HG02981 (cell line): ENCODE results near the gene TRIO.

Source experiments
- ATAC-seq: cut with Tn5 transposase; IDR thresholded peaks from one replicate; pipeline ENCODE4 v1.9.1; 2021; ENCODE audit warnings: mild to moderate bottlenecking, moderate library complexity; ENCODE audit not compliant: unreplicated experiment

TRIO gene

DNA sequence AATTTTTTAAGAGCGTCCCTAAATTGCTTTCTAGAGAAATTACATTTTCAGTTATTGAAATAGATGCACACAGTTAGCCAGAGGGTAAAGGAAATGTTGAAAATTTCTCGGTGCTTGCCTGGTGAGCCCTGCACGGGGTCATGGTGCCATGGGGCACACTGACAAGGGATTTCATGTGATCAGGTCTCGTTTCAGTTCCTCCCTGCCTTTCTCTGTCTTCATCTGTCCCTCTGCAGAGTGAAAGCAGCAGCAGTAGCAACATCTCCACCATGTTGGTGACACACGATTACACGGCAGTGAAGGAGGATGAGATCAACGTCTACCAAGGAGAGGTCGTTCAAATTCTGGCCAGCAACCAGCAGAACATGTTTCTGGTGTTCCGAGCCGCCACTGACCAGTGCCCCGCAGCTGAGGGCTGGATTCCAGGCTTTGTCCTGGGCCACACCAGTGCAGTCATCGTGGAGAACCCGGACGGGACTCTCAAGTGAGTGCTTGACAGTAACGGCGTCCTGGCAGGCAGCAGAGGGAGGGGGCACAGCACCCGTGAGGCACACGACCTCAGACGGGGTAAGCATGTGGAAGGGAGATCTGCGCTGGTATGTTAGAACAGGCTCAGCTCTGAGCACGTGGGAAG lies 349.3 kb downstream of the TRIO start:
- no peak for ATAC-seq

DNA sequence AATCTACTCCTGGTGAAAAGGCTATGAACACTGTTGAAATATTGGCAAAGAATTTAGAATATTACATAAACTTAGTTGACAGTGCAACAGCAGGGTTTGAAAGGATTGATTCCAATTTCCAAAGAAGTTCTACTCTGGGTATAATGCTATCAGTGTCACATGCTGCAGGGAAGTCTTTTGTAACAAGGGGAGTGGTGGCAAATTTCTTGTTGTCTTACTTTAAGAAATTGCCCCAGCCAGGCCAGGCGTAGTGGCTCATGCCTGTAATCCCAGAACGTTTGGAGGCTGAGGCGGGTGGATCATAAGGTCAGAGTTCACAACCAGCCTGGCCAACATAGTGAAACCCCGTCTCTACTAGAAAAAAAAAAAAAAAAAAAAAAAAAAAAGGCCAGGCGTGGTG lies 352.2 kb downstream of the TRIO start:
- ATAC-seq, result no peak

- no peak for ATAC-seq
These were observed 354.2 kb downstream of the TRIO start for GRCh38 chr5:14497311-14497710.

DNA sequence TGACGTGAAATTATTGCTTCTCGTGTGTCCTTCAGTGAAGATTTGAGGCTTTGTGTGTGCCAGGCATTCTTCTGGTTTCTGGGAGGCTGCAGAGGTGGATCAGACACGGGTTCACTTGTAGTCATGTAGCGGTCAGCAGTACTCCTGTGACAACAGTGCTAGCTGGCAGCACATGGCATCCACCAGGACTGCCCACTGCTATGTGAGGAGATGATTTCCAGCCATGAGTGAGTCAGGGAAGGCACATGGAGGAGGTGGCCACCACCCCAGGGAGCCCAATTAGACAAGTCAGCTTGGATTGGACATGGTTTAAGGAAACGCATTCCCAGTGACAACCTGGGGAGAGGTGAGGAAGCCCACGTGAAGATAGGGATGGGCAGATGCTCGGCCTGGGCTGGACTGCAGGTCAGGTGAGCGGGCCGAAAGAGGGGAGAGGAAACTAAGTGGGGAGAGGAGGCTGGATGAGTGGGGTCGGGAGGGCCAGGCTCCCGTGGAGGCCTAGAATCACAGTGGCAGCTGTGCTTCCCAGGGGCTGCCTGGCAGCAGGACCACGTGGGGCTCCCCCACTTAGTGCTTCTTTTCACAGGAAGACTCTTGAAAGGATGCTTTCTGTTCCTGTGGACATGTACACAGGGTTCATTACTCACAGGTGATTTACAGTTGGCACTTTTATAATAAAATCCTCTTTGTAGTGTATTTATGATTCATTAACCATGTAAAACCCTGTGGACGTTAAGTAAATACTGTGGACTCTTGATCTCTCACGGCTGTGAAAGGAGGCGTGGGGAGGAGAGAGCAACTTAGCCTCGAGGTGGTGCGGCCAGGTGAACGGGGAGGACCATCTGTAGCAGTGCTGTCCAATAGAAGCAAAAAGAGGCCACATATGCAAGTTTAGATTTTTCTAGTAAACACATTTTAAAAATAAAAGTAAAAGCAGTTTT lies 358.5 kb downstream of the TRIO start:
- no peak for ATAC-seq

GRCh38 chr5:14502294-14502690 lies 359.1 kb downstream of the TRIO start:
- no peak for ATAC-seq

DNA sequence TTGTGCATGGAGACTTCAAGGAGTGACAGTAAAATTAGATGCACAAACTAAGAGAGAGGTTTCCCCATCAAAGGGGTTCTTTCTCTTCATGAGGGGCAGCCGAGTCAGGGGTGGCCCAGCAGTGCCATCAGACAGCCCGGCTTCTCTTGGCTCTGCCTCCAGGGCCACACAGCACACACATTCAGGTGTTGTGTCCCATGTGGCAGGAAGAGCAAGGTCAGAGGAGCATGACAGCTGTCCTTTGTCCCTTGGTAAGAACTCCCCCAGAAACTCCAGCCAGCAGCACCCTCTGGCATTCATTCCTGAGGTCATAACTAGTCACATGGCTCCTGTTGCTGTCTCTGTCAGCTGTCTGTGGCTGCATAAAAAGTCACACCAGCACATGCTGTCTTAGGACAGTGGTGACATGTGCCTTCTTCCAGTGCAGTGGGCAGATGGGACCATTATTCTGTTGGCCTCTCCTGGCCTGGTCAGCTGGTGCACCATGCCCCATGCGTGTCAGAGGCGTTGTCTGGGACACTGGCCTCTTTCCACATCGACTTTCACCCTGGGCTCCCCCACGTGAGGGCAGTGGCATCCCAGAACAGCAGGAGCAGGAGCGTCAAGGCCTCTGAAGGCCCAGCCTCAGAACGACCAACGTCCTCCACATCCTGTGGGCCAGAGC lies 360.0 kb downstream of the TRIO start:
- no peak for ATAC-seq

DNA sequence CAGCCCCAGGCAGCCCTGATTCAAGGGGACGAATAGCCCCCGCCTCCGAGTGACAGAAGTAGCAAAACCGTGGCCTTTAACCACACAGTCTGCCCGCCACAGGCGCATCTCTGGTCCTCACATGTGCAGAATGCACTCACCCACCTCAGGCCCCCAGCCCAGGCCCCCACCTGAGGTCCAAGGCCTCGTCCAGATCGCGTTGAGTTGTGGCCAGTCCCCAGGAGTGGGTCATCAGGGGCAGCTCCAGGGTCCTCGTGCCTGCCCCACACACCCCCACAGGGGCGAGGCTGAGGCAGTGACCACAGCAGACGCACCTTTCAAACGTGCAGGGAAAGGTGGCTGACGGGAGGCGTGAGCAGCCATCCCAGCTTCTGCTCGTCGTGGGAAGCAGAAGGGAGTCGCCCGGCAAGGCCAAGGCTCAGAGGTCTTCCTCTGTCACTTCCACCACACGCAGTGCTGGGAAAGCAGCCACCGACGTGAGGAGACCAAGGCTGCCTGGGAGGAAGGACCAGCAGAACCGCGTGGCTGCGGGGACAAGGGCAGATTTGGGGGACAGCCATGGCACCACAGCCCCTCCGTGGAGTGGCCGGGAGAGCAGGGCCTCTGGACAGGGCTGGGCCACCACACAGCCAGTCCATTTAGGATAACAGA lies 360.7 kb downstream of the TRIO start:
- ATAC-seq, result no peak

- no peak for ATAC-seq
These were observed 361.2 kb downstream of the TRIO start for GRCh38 chr5:14504332-14504727.

DNA sequence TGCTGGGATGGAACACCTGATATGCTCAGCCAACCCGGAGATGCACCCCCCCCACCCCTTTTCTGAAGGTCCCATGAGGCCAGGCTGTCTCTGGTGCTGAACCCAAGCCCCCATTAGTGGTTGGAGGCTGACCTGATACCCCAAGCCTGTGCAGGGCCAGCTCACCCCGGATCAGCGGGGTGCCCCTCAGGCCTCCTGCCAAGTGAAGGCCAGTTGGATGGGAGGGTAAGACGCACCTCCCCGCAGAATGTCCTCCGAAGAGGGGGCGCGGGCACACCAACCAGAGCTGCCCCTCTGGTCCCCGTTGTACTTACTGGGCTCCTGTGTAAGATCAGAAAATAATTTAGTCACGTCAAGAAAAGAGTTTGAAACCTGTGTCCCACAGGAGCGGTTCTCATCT lies 361.7 kb downstream of the TRIO start:
- no peak for ATAC-seq

DNA sequence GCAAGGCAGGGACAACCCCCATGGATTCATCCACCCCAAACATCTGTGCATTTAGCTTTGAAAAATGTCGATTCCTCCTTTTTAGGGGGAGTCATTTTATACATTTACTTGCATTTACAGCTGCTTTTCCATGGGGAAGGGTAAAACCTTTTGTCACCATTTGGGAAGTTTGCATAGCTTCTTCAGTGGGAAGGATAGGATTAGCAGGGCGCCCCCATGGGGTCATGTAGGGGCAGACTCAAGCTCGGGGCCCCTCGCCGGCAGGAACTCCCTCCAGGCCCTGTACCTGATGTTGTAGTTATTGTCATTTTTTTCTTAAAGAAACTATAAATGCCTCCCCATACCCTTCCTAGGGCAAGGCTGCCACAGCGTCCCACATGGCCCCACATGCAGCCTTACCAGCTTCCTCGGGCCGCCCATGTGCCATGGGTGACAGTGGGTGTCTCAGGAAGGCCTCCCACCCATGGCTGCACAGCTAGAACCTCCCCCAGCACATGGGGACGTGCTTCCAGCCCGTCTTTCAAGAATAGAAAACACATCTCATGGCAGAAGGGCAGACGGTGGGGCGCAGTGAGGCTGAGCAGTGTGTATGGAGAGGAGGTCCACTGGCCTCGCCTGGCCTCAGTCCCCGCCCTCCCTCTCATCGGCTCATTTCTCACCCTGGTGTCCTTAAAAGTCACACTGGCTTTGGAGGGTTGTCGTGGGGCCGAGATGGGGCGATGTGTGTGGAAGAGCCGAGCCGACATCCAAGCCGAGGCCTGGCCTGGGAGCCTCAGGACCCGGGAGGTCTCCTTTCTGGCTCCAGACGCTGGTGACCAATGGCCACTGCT lies 362.4 kb downstream of the TRIO start:
- no peak for ATAC-seq

- ATAC-seq, result no peak
These were observed 363.0 kb downstream of the TRIO start for GRCh38 chr5:14506140-14506538.

- no peak for ATAC-seq
These were observed 363.5 kb downstream of the TRIO start for GRCh38 chr5:14506661-14507060.

DNA sequence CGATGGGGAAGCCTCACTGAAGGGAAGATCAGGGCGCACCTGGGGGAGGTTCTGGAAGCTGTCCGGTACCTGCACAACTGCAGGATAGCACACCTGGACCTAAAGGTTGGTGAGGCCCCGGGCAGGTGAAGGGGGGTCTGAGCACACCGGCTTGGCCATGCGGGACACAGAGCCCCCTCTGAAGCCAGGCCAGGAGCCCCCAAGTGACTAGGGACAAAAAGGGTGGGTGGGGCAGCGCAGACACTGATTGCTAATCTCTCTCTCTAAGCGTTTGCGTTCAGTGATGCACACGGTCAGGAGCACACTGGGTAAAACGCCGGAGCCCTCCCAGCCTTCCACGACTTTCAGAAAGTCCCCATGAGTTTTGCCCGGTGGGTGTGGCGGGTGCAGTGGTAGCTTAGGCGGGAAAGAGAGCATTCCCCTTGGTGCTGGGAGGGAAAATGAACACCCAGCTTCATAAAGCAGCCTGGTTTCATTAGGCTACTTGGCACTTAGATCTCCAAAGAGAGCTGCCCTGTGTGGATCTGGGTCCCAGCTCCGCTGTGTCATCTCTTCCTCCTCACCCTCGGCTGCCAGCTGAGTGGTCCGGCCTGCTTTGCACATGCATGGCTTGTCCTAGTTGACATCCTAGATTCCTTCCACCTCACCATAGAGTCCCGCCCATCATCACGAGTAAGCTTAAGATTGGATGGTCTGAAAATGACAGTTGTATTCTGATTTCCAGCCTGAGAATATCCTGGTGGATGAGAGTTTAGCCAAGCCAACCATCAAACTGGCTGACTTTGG lies 364.2 kb downstream of the TRIO start:
- ATAC-seq, result no peak

DNA sequence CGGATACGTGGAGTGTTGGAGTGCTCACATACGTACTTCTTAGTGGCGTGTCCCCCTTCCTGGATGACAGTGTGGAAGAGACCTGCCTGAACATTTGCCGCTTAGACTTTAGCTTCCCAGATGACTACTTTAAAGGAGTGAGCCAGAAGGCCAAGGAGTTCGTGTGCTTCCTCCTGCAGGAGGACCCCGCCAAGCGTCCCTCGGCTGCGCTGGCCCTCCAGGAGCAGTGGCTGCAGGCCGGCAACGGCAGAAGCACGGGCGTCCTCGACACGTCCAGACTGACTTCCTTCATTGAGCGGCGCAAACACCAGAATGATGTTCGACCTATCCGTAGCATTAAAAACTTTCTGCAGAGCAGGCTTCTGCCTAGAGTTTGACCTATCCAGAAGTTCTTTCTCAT lies 364.9 kb downstream of the TRIO start:
- ATAC-seq, result no peak

- ATAC-seq, result no peak
These were observed 366.4 kb downstream of the TRIO start for GRCh38 chr5:14509556-14509955.

DNA sequence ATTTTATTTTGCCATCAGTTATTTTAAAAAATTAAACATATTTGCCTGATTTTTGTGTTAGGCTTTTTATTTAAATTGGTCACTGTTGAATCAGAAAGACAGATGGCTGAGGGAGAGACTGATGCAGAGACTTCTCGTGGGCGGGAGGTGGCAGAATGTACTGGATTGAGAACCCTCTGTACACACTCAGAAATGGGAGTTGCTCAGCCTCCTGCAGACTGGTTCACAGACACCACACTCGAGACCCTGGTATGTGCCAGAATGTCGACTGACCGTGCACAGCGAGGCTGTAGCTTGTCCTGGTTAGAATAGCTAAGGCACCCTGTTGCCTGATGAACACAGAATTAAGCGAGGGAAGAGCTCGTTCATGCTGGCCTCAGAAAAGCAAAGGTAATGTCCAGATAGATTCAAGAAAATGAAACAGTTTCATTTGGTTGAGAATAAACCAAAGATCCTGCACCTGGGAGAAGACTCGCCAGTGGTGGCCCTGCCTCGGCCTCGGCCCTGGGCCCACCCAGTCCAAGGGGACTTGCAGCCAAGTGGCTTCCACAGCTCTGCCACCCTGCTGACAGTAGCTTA lies 367.1 kb downstream of the TRIO start:
- no peak for ATAC-seq

DNA sequence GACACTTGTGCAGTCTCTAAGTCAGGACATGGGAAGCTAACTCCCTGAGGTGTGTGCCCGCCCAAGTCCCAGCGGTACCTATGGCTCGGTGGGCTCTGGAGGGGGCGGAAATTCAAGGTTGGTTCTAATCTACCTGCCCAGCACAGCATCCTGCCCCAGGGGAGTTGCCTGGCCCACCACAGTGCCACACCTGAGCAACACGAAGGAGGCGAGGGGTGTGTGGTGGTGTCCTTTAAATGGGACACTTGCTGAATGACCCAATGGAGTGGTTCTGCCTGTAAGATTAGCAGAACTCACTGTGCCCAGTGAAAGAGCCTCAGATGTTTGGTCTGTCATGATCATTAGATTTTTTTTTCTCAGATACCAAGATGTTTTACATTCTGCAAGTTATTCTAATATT lies 367.7 kb downstream of the TRIO start:
- ATAC-seq, result no peak

GRCh38 chr5:14512574-14512973 lies 369.4 kb downstream of the TRIO start:
- ATAC-seq, result no peak

DNA sequence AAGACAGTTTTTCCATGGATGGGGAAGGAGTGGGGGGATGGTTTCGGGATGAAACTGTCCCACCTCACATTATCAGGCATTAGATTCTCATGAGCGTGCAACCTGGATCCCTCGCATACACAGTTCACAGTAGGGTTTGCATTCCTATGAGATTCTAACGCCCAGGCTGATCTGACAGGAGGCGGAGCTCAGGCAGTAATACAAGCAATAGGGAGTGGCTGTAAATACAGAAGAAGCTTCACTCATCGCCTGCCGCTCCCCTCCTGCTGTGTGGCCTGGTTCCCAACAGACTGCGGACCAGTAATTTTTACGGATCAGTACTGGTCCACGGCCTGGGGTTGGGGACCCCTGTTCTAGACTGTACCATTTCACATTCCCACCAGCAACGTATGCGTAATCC lies 370.1 kb downstream of the TRIO start:
- no peak for ATAC-seq
